Stimulated activated CD8-positive, alpha-beta memory T cell treated with anti-CD3 and anti-CD28 coated beads, Interleukin-12 subunit alpha, Interleukin-12 subunit beta, amount 100 ng/mL, for 24 hours (primary cell): Measurements from ENCODE around the gene EME2.

Experiments used
- DNase-seq: peaks from one replicate; pipeline ENCODE4 v3.0.0-alpha.2; 2020; ENCODE audit errors: extremely low read depth

EME2 gene

GRCh38 chr16:1818873-1819525 lies 46.4 kb downstream of the EME2 start:
- DNase-seq, result no peak

- no peak for DNase-seq
Observed at GRCh38 chr16:1819611-1820010, 47.0 kb downstream of the EME2 start.

- no peak for DNase-seq
Observed at GRCh38 chr16:1820096-1820945, 47.7 kb downstream of the EME2 start.

- no peak for DNase-seq
Observed at GRCh38 chr16:1820946-1821290, 48.3 kb downstream of the EME2 start.

GRCh38 chr16:1821861-1822611 lies 49.4 kb downstream of the EME2 start:
- no peak for DNase-seq

- DNase-seq, result no peak
Observed at GRCh38 chr16:1822801-1823200, 50.2 kb downstream of the EME2 start.

GRCh38 chr16:1823821-1824220 lies 51.2 kb downstream of the EME2 start:
- no peak for DNase-seq

- no peak for DNase-seq
Observed at GRCh38 chr16:1825381-1825863, 52.8 kb downstream of the EME2 start.
